ENCODE measurements around the gene ZNF467. TPM values are rescaled to one million over a fixed set of nuclear protein-coding genes. Genes with fewer than 3 reads are reported as not detected.

The ZNF467 gene
- total RNA-seq, 5 donors from 2014 or later (not counting 1 experiment from before 2014, with no cell fraction given) = 3.0 to 5.3 (median 4.5) TPM

DNA sequence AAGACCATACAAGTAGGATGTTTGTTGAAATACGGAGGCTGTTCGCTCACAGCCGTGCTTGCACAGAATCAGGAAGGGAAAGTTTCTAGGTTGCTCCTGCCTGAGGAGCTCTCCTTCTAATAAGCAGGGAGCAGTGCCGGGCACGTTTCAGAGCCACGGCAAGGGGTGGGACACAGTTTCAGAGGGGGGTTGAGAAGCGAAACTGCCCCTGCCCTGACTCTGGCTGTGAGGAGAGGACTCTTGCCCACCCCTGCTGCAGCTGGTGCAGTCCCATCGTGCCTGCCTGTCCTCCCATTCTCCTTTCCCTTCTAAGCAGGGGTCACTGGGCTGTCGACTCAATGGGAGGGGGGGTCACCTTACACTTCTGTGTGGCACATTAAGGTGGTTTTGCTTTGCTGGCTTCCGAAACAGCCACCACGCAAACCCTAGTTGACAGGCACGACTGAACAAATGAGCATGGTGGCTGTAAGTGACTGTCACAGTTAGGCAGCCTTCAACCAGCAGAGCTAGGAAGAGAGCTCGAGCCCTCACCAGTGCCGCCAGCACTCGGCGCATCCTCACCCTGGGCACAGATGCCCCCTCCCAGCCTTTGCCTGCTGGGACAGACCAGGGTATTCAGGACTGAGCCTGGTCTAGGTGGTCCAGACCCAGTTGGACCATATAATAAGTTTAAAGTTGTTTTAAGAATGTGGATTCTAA is 37.5 kb downstream of the ZNF467 start:
- CTCF ChIA-PET = no interaction called here
- WGBS (ENCODE audit: insufficient coverage) = 90% methylated on average over 10 of the region's 16 CpGs
- Mint-ChIP-seq H3K4me3 (no peak overlapping the region), H3K4me1 (peaks cover 11 to 12% (median 12%) of the 10 kb centered on the region in 3 donors), H3K27ac (no peak overlapping the region), H3K27me3 (peaks cover 25 to 28% of the 10 kb centered on the region in 2 donors), H3K9me3 (no peaks in the 10 kb centered on the region), H3K36me3 (peaks cover 16% of the 10 kb centered on the region)
- H3K36me3 ChIP-seq (ENCODE audit: control insufficient read depth in 2 of 2, extremely low read depth in 1 of 2, insufficient read depth in 1 of 2, low read length in 1 of 2) = peaks cover 7 to 9% of the 10 kb centered on the region in 2 donors
- ATAC-seq (replicated peaks in 1 of 4) (no peak), DNase-seq (no peak)
- POLR2A ChIA-PET = no interaction called here
- no peak overlapping the region for H3K27ac ChIP-seq (ENCODE audit: low read length)
- H3K9me3 ChIP-seq = no peaks in the 10 kb centered on the region
- peaks cover 0 to 10% of the 10 kb centered on the region in 2 experiments for H3K4me1 ChIP-seq (ENCODE audit: control insufficient read depth in 1 of 2, extremely low read depth in 1 of 2, insufficient read depth in 2 of 2, low read length in 2 of 2)
- peaks cover under 1 to 29% of the 10 kb centered on the region in 2 experiments for H3K27me3 ChIP-seq (replicated peaks in 1 of 2; ENCODE audit: control insufficient read depth in 2 of 2, extremely low read depth in 1 of 2, insufficient read depth in 2 of 2, low read length in 1 of 2)
- no peak overlapping the region for H3K4me3 ChIP-seq (ENCODE audit: control insufficient read depth in 1 of 2, extremely low read depth in 1 of 2, low read length in 1 of 2)

DNA sequence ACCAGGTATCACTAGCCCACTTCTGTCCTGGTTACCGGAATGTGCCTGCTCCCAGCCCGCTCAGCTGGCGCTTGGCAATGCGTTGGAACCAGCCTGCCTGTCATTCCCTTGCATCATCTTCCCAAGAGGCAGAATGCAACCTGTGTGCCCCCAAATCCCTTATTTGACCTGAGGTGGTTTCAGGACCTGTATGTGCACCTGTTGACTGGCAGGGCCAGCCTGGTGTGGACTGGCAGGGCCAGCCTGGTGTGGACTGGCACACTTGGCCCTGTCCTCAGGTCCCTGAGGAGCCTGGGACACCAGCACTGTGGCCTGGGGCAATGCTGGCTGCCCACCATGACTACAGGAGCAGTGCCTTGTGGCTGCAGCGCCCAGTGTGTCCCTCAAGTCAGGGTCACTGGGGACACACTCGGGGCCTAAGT is 38.2 kb downstream of the ZNF467 start:
- Mint-ChIP-seq H3K4me3 (no peak overlapping the region), H3K4me1 (peaks cover 11 to 12% (median 12%) of the 10 kb centered on the region in 3 donors), H3K27ac (no peak overlapping the region), H3K27me3 (peaks cover 18 to 22% of the 10 kb centered on the region in 2 donors), H3K36me3 (peaks cover 21% of the 10 kb centered on the region), H3K9me3 (no peaks in the 10 kb centered on the region)
- no peak for DNase-seq
- H3K4me3 ChIP-seq (ENCODE audit: control insufficient read depth in 1 of 2, extremely low read depth in 1 of 2, low read length in 1 of 2) = no peak overlapping the region
- no peak for ATAC-seq (replicated peaks in 1 of 4)
- peaks cover 0 to 23% of the 10 kb centered on the region in 2 experiments for H3K27me3 ChIP-seq (replicated peaks in 1 of 2; ENCODE audit: control insufficient read depth in 2 of 2, extremely low read depth in 1 of 2, insufficient read depth in 2 of 2, low read length in 1 of 2)
- peaks cover 7 to 9% of the 10 kb centered on the region in 2 donors for H3K36me3 ChIP-seq (ENCODE audit: control insufficient read depth in 2 of 2, extremely low read depth in 1 of 2, insufficient read depth in 1 of 2, low read length in 1 of 2)
- POLR2A ChIA-PET = no interaction called here
- no peak overlapping the region for H3K27ac ChIP-seq (ENCODE audit: low read length)
- CTCF ChIA-PET = no interaction called here
- 90% methylated on average over 6 of the region's 6 CpGs for WGBS (ENCODE audit: insufficient coverage)
- no peaks in the 10 kb centered on the region for H3K9me3 ChIP-seq
- H3K4me1 ChIP-seq (ENCODE audit: control insufficient read depth in 1 of 2, extremely low read depth in 1 of 2, insufficient read depth in 2 of 2, low read length in 2 of 2) = peaks cover 0 to 10% of the 10 kb centered on the region in 2 experiments

DNA sequence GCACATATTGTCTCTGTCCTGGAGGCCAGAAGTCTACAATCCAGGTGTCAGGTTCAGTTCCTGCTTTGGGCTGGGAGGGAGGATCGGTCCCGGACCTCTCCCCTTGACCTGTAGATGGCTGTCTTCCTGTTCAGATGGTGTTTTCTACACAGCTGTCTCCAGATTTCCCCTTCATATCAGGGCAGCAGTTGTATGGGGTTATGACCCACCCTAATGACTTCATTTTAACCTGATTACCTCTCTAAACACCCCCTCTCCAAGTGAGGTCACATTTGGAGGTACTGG is 38.7 kb downstream of the ZNF467 start:
- Mint-ChIP-seq H3K9me3 (no peaks in the 10 kb centered on the region), H3K27me3 (peaks cover 16 to 21% of the 10 kb centered on the region in 2 donors), H3K36me3 (peaks cover 21% of the 10 kb centered on the region), H3K27ac (no peak overlapping the region), H3K4me3 (no peak overlapping the region), H3K4me1 (peaks cover 11 to 12% (median 12%) of the 10 kb centered on the region in 3 donors)
- Histone ChIP-seq H3K36me3 (ENCODE audit: control insufficient read depth in 2 of 2, extremely low read depth in 1 of 2, insufficient read depth in 1 of 2, low read length in 1 of 2) (peaks cover 9% of the 10 kb centered on the region in 2 donors), H3K4me1 (ENCODE audit: control insufficient read depth in 1 of 2, extremely low read depth in 1 of 2, insufficient read depth in 2 of 2, low read length in 2 of 2) (peaks cover 0 to 10% of the 10 kb centered on the region in 2 experiments), H3K4me3 (ENCODE audit: control insufficient read depth in 1 of 2, extremely low read depth in 1 of 2, low read length in 1 of 2) (no peak overlapping the region), H3K27me3 (replicated peaks in 1 of 2; ENCODE audit: control insufficient read depth in 2 of 2, extremely low read depth in 1 of 2, insufficient read depth in 2 of 2, low read length in 1 of 2) (peaks cover 0 to 23% of the 10 kb centered on the region in 2 experiments), H3K9me3 (no peaks in the 10 kb centered on the region), H3K27ac (ENCODE audit: low read length) (no peak overlapping the region)
- WGBS (ENCODE audit: insufficient coverage) = no CpG with 5 or more reads among the region's 2 CpGs
- no peak for ATAC-seq (replicated peaks in 1 of 4)
- DNase-seq = no peak
- ChIA-PET CTCF (interaction anchor here in 1 of 2 donors (0.6 kb wide), 1 partner anchor 12 kb away, joined by 4 read pairs; no protein-coding TSS in a partner anchor), POLR2A (no interaction called here)

DNA sequence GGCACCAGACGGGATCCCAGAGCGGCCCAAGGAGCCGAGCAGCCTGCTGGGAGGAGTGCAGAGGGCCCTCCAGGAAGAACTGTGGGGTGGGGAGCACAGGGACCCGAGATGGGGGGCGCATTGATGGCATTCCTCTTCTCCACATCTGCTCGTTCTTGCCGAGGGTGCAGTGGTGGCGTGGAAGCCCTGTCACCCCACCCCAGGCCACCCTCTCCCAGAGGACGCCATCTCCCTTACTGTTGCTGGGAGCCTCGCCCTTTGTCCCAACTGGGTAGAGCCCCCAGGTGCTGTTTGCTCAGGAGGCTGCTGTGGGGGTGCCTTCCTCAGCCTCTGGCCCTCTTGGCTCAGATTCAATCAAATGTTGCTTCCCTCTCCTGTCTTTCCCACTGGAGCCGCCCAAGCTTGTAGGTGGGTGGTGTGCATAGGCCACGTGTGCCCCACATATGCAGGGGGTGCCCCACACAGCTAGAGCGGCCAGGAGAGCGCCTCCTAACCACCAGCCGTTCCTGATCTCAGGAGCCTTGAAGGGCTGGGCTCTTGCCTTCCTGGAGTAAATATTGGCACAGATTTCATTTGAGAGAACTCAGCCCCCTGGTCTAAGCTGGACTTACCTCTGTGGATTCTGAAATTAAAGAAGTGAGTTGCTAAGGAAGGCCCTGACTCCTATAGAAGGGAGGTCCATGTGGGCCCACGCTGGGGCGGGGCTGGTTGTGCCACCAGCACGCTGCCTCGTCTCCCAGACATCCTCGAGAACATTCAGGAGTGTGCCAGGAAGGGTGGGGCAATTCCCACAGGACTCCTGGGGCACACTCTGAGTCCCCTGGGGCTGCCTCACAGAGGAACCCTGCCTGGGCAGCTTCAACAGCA is 39.2 kb downstream of the ZNF467 start:
- H3K36me3 ChIP-seq (ENCODE audit: control insufficient read depth in 2 of 2, extremely low read depth in 1 of 2, insufficient read depth in 1 of 2, low read length in 1 of 2) = peaks cover 9 to 15% of the 10 kb centered on the region in 2 donors
- peaks cover 0 to 23% of the 10 kb centered on the region in 2 experiments for H3K27me3 ChIP-seq (replicated peaks in 1 of 2; ENCODE audit: control insufficient read depth in 2 of 2, extremely low read depth in 1 of 2, insufficient read depth in 2 of 2, low read length in 1 of 2)
- no peaks in the 10 kb centered on the region for H3K9me3 Mint-ChIP-seq
- H3K27ac ChIP-seq (ENCODE audit: low read length) = no peak overlapping the region
- ChIA-PET POLR2A (no interaction called here), CTCF (interaction anchor here in 1 of 2 donors (0.6 kb wide), 1 partner anchor 13 kb away, joined by 4 read pairs; no protein-coding TSS in a partner anchor)
- no peaks in the 10 kb centered on the region for H3K9me3 ChIP-seq
- ATAC-seq (replicated peaks in 1 of 4) (no peak), DNase-seq (no peak)
- no peak overlapping the region for H3K4me3 ChIP-seq (ENCODE audit: control insufficient read depth in 1 of 2, extremely low read depth in 1 of 2, low read length in 1 of 2)
- peaks cover 0 to 10% of the 10 kb centered on the region in 2 experiments for H3K4me1 ChIP-seq (ENCODE audit: control insufficient read depth in 1 of 2, extremely low read depth in 1 of 2, insufficient read depth in 2 of 2, low read length in 2 of 2)
- H3K36me3 Mint-ChIP-seq = peaks cover 27% of the 10 kb centered on the region
- 83% methylated on average over 10 of the region's 20 CpGs for WGBS (ENCODE audit: insufficient coverage)
- H3K27ac Mint-ChIP-seq = no peak overlapping the region
- peaks cover 11 to 20% of the 10 kb centered on the region in 2 donors for H3K27me3 Mint-ChIP-seq
- H3K4me3 Mint-ChIP-seq = no peak overlapping the region
- H3K4me1 Mint-ChIP-seq = peaks cover 11 to 12% (median 12%) of the 10 kb centered on the region in 3 donors

DNA sequence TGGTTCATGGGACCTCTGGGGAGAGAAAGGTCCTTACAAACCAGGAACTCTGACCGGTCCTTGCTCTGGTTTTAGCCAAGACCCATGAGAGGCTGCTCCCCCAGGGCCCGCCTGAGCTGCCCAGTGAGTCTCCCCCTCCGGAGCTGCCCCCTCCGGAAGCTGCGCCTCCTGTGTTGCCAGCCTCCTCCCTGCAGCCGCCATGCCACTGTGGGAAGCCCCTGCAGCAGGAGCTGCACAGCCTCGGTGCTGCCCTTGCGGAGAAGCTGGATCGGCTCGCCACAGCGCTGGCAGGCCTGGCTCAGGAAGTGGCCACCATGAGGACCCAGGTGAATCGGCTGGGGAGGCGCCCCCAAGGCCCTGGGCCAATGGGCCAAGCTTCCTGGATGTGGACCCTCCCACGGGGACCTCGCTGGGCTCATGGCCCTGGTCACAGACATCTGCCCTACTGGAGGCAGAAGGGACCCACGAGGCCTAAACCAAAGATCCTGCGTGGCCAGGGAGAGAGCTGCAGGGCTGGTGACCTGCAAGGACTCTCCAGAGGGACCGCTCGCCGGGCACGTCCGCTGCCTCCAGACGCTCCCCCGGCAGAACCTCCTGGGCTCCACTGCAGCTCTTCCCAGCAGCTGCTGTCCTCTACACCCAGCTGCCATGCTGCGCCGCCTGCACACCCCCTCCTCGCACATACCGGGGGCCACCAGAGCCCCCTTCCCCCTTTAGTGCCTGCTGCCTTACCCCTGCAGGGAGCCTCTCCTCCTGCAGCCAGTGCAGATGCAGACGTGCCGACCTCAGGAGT is 40.1 kb downstream of the ZNF467 start:
- Mint-ChIP-seq H3K4me1 (peaks cover 11 to 12% (median 12%) of the 10 kb centered on the region in 3 donors), H3K4me3 (no peak overlapping the region), H3K27ac (no peak overlapping the region), H3K27me3 (peaks cover 8 to 13% of the 10 kb centered on the region in 2 donors), H3K36me3 (peaks cover 27% of the 10 kb centered on the region), H3K9me3 (no peaks in the 10 kb centered on the region)
- H3K36me3 ChIP-seq (ENCODE audit: control insufficient read depth in 2 of 2, extremely low read depth in 1 of 2, insufficient read depth in 1 of 2, low read length in 1 of 2) = peaks cover 9 to 23% of the 10 kb centered on the region in 2 donors
- no peak overlapping the region for H3K4me3 ChIP-seq (ENCODE audit: control insufficient read depth in 1 of 2, extremely low read depth in 1 of 2, low read length in 1 of 2)
- H3K9me3 ChIP-seq = no peaks in the 10 kb centered on the region
- no peak for ATAC-seq (replicated peaks in 1 of 4)
- no peak overlapping the region for H3K27ac ChIP-seq (ENCODE audit: low read length)
- 93% methylated on average over 28 of the region's 30 CpGs for WGBS (ENCODE audit: insufficient coverage)
- ChIA-PET POLR2A (interaction anchor here in 1 of 2 donors (0.7 kb wide), 1 partner anchor 36 kb away, joined by 3 read pairs; no protein-coding TSS in a partner anchor), CTCF (no interaction called here)
- no peak for DNase-seq
- peaks cover 0 to 18% of the 10 kb centered on the region in 2 experiments for H3K27me3 ChIP-seq (replicated peaks in 1 of 2; ENCODE audit: control insufficient read depth in 2 of 2, extremely low read depth in 1 of 2, insufficient read depth in 2 of 2, low read length in 1 of 2)
- peaks cover 0 to 10% of the 10 kb centered on the region in 2 experiments for H3K4me1 ChIP-seq (ENCODE audit: control insufficient read depth in 1 of 2, extremely low read depth in 1 of 2, insufficient read depth in 2 of 2, low read length in 2 of 2)

DNA sequence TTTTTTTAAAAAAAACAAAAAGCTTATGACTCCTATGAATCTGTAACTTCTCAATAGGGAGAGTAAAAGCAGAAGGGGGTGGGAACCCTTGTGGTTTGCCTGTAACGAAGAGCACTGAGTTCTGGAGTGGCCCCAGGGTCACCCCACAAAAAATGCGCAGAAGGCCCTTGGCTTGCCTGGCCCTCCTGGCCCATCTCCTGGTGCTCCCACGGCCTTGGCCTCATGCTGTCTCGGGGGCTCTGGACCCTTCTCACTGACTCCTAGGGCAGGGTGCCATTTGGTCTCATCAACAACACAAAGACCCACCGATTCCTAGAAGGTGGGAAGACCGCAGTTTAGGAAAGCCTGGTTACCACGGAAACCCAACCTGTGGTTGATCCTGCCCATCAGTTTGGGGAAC is 40.8 kb downstream of the ZNF467 start:
- Mint-ChIP-seq H3K27ac (no peak overlapping the region), H3K4me3 (no peak overlapping the region), H3K36me3 (peaks cover 33% of the 10 kb centered on the region), H3K4me1 (peaks cover 11 to 12% (median 12%) of the 10 kb centered on the region in 3 donors), H3K27me3 (peaks cover 5 to 10% of the 10 kb centered on the region in 2 donors), H3K9me3 (no peaks in the 10 kb centered on the region)
- peaks cover 0 to 10% of the 10 kb centered on the region in 2 experiments for H3K4me1 ChIP-seq (ENCODE audit: control insufficient read depth in 1 of 2, extremely low read depth in 1 of 2, insufficient read depth in 2 of 2, low read length in 2 of 2)
- ATAC-seq (replicated peaks in 1 of 4) = no peak
- peaks cover 0 to 16% of the 10 kb centered on the region in 2 experiments for H3K27me3 ChIP-seq (replicated peaks in 1 of 2; ENCODE audit: control insufficient read depth in 2 of 2, extremely low read depth in 1 of 2, insufficient read depth in 2 of 2, low read length in 1 of 2)
- no peaks in the 10 kb centered on the region for H3K9me3 ChIP-seq
- no peak overlapping the region for H3K4me3 ChIP-seq (ENCODE audit: control insufficient read depth in 1 of 2, extremely low read depth in 1 of 2, low read length in 1 of 2)
- peaks cover 11 to 23% of the 10 kb centered on the region in 2 donors for H3K36me3 ChIP-seq (ENCODE audit: control insufficient read depth in 2 of 2, extremely low read depth in 1 of 2, insufficient read depth in 1 of 2, low read length in 1 of 2)
- ChIA-PET CTCF (no interaction called here), POLR2A (interaction anchor here in 1 of 2 donors (0.7 kb wide), 1 partner anchor 36 kb away, joined by 3 read pairs; no protein-coding TSS in a partner anchor)
- no peak overlapping the region for H3K27ac ChIP-seq (ENCODE audit: low read length)
- WGBS (ENCODE audit: insufficient coverage) = 89% methylated on average over 6 of the region's 7 CpGs
- DNase-seq = no peak
